ENCODE data around the gene HAUS7.

DNA sequence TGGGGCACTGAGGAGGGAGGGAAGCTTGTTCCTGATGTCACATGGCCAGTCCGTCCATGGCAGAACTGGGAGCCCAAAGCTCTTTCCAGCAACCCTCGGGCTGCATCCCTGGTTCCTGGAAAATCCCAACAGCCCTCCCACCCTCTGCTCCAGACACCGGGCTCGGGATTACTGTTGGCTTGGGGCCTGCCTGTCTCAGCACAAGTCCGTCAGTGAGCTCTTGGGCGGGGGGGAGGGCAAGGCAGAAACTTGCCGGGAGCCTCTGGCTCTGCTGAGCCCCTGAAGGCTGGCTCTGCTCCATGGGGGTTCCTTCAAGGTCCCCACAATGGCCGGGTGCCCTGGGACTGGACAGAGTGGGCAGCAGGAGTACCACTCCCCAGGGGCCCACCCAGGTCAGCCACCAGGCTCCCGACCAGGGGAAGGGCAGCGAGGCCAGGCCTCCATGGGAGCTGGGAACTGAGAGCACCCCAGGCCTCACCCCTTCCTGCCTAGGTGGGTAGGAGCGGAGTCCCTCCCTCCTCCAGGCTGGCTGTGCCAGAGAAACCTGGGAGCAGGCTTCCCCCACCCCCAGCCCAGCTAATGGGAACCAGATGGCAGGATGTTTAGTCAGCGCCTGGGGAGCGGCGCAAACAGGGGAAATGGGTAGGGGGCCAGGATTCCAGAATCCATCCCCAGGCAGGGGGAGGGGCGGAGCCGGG is 6.4 kb upstream of the HAUS7 start:
- TF ChIP-seq, protein P1, sequence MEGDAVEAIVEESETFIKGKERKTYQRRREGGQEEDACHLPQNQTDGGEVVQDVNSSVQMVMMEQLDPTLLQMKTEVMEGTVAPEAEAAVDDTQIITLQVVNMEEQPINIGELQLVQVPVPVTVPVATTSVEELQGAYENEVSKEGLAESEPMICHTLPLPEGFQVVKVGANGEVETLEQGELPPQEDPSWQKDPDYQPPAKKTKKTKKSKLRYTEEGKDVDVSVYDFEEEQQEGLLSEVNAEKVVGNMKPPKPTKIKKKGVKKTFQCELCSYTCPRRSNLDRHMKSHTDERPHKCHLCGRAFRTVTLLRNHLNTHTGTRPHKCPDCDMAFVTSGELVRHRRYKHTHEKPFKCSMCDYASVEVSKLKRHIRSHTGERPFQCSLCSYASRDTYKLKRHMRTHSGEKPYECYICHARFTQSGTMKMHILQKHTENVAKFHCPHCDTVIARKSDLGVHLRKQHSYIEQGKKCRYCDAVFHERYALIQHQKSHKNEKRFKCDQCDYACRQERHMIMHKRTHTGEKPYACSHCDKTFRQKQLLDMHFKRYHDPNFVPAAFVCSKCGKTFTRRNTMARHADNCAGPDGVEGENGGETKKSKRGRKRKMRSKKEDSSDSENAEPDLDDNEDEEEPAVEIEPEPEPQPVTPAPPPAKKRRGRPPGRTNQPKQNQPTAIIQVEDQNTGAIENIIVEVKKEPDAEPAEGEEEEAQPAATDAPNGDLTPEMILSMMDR (IDR thresholded peaks at IDR 0.05), result no peak
- TF ChIP-seq, protein P2, sequence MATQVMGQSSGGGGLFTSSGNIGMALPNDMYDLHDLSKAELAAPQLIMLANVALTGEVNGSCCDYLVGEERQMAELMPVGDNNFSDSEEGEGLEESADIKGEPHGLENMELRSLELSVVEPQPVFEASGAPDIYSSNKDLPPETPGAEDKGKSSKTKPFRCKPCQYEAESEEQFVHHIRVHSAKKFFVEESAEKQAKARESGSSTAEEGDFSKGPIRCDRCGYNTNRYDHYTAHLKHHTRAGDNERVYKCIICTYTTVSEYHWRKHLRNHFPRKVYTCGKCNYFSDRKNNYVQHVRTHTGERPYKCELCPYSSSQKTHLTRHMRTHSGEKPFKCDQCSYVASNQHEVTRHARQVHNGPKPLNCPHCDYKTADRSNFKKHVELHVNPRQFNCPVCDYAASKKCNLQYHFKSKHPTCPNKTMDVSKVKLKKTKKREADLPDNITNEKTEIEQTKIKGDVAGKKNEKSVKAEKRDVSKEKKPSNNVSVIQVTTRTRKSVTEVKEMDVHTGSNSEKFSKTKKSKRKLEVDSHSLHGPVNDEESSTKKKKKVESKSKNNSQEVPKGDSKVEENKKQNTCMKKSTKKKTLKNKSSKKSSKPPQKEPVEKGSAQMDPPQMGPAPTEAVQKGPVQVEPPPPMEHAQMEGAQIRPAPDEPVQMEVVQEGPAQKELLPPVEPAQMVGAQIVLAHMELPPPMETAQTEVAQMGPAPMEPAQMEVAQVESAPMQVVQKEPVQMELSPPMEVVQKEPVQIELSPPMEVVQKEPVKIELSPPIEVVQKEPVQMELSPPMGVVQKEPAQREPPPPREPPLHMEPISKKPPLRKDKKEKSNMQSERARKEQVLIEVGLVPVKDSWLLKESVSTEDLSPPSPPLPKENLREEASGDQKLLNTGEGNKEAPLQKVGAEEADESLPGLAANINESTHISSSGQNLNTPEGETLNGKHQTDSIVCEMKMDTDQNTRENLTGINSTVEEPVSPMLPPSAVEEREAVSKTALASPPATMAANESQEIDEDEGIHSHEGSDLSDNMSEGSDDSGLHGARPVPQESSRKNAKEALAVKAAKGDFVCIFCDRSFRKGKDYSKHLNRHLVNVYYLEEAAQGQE (IDR thresholded peaks at IDR 0.05; ENCODE audit: insufficient read depth in 1 of 2, low read depth in 2 of 2, low read length in 1 of 2), result no peak
- no peak for TF ChIP-seq POLR2AphosphoS5 (IDR thresholded peaks at IDR 0.05; ENCODE audit: low read depth, low read length)
